Measurements from ENCODE around the gene FFAR2.

Gene FFAR2

GRCh38 chr19:35436477-35437405 lies 11.3 kb upstream of the FFAR2 start:
- TF ChIP-seq GATA3 (IDR thresholded peaks at IDR 0.05; ENCODE audit: low read depth, low read length) (no peak), GATA2 (IDR thresholded peaks at IDR 0.05; ENCODE audit: low read depth, low read length) (no peak)

GRCh38 chr19:35437406-35437951 lies 10.6 kb upstream of the FFAR2 start:
- TF ChIP-seq GATA3 (IDR thresholded peaks at IDR 0.05; ENCODE audit: low read depth, low read length) (no peak), GATA2 (IDR thresholded peaks at IDR 0.05; ENCODE audit: low read depth, low read length) (no peak)

- TF ChIP-seq GATA3 (IDR thresholded peaks at IDR 0.05; ENCODE audit: low read depth, low read length) = no peak
- no peak for TF ChIP-seq GATA2 (IDR thresholded peaks at IDR 0.05; ENCODE audit: low read depth, low read length)
Observed at GRCh38 chr19:35438096-35438495, 10.0 kb upstream of the FFAR2 start.

GRCh38 chr19:35438527-35438926 lies 9.5 kb upstream of the FFAR2 start:
- TF ChIP-seq GATA3 (IDR thresholded peaks at IDR 0.05; ENCODE audit: low read depth, low read length) = no peak
- no peak for TF ChIP-seq GATA2 (IDR thresholded peaks at IDR 0.05; ENCODE audit: low read depth, low read length)

GRCh38 chr19:35439921-35440320 lies 8.1 kb upstream of the FFAR2 start:
- TF ChIP-seq GATA2 (IDR thresholded peaks at IDR 0.05; ENCODE audit: low read depth, low read length) (no peak), GATA3 (IDR thresholded peaks at IDR 0.05; ENCODE audit: low read depth, low read length) (no peak)

- TF ChIP-seq GATA2 (IDR thresholded peaks at IDR 0.05; ENCODE audit: low read depth, low read length) (no peak), GATA3 (IDR thresholded peaks at IDR 0.05; ENCODE audit: low read depth, low read length) (no peak)
Observed at GRCh38 chr19:35442091-35442490, 6.0 kb upstream of the FFAR2 start.

- no peak for TF ChIP-seq GATA3 (IDR thresholded peaks at IDR 0.05; ENCODE audit: low read depth, low read length)
- no peak for TF ChIP-seq GATA2 (IDR thresholded peaks at IDR 0.05; ENCODE audit: low read depth, low read length)
Observed at GRCh38 chr19:35444735-35445134, 3.3 kb upstream of the FFAR2 start.

- TF ChIP-seq GATA3 (IDR thresholded peaks at IDR 0.05; ENCODE audit: low read depth, low read length) (no peak), GATA2 (IDR thresholded peaks at IDR 0.05; ENCODE audit: low read depth, low read length) (no peak)
Observed at GRCh38 chr19:35445826-35446593, 2.0 kb upstream of the FFAR2 start.

GRCh38 chr19:35449359-35450043 lies 1.4 kb downstream of the FFAR2 start:
- TF ChIP-seq GATA2 (IDR thresholded peaks at IDR 0.05; ENCODE audit: low read depth, low read length) (no peak), GATA3 (IDR thresholded peaks at IDR 0.05; ENCODE audit: low read depth, low read length) (no peak)

GRCh38 chr19:35451338-35452096 lies 3.5 kb downstream of the FFAR2 start:
- TF ChIP-seq GATA2 (IDR thresholded peaks at IDR 0.05; ENCODE audit: low read depth, low read length) (no peak), GATA3 (IDR thresholded peaks at IDR 0.05; ENCODE audit: low read depth, low read length) (no peak)

GRCh38 chr19:35454663-35455062 lies 6.6 kb downstream of the FFAR2 start:
- no peak for TF ChIP-seq GATA2 (IDR thresholded peaks at IDR 0.05; ENCODE audit: low read depth, low read length)
- no peak for TF ChIP-seq GATA3 (IDR thresholded peaks at IDR 0.05; ENCODE audit: low read depth, low read length)

GRCh38 chr19:35455616-35456201 lies 7.7 kb downstream of the FFAR2 start:
- TF ChIP-seq GATA3 (IDR thresholded peaks at IDR 0.05; ENCODE audit: low read depth, low read length) (no peak), GATA2 (IDR thresholded peaks at IDR 0.05; ENCODE audit: low read depth, low read length) (no peak)

GRCh38 chr19:35457173-35457572 lies 9.1 kb downstream of the FFAR2 start:
- TF ChIP-seq GATA2 (IDR thresholded peaks at IDR 0.05; ENCODE audit: low read depth, low read length) = no peak
- TF ChIP-seq GATA3 (IDR thresholded peaks at IDR 0.05; ENCODE audit: low read depth, low read length) = no peak

Measured in SH-SY5Y (cell line).